ENCODE measurements around the gene IL1RAPL2. TPM values are rescaled to one million over a fixed set of nuclear protein-coding genes. Genes with fewer than 3 reads are reported as not detected.

The IL1RAPL2 gene
- total and polyA plus RNA-seq, 2 of the 4 experiments (the other 2 are of a cell fraction): 0.03 TPM; not detected in 1

DNA sequence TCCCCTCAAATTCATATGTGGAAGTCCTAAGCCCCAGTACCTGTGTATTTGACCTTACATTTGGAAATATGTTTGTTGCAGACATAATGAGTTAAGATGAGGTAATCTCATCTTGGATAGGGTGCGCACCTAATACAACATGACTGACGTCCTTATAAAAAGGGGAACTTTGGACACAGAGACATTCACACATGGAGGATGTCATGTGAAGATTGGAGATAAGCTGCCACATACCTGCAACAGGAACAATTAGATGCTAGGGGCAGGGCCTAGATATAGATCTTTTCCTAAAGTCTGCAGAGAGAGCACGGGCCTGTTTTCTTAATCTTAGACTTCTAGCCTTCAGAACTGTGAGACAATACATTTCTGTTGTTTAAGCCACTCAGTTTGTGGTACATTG, 162.5 kb downstream of the IL1RAPL2 start:
- TF ChIP-seq MXI1 (IDR thresholded peaks at IDR 0.05; ENCODE audit: borderline replicate concordance, low read depth, low read length): no peak
- no peak for TF ChIP-seq CHD1 (IDR thresholded peaks at IDR 0.05; ENCODE audit: low read depth, low read length)
- TF ChIP-seq MAZ (IDR thresholded peaks at IDR 0.05; ENCODE audit: borderline replicate concordance, low read depth, low read length): no peak
- TF ChIP-seq, protein P1, sequence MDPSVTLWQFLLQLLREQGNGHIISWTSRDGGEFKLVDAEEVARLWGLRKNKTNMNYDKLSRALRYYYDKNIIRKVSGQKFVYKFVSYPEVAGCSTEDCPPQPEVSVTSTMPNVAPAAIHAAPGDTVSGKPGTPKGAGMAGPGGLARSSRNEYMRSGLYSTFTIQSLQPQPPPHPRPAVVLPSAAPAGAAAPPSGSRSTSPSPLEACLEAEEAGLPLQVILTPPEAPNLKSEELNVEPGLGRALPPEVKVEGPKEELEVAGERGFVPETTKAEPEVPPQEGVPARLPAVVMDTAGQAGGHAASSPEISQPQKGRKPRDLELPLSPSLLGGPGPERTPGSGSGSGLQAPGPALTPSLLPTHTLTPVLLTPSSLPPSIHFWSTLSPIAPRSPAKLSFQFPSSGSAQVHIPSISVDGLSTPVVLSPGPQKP (IDR thresholded peaks at IDR 0.05; ENCODE audit: borderline replicate concordance, low read depth, low read length): no peak
- TF ChIP-seq, protein P2, sequence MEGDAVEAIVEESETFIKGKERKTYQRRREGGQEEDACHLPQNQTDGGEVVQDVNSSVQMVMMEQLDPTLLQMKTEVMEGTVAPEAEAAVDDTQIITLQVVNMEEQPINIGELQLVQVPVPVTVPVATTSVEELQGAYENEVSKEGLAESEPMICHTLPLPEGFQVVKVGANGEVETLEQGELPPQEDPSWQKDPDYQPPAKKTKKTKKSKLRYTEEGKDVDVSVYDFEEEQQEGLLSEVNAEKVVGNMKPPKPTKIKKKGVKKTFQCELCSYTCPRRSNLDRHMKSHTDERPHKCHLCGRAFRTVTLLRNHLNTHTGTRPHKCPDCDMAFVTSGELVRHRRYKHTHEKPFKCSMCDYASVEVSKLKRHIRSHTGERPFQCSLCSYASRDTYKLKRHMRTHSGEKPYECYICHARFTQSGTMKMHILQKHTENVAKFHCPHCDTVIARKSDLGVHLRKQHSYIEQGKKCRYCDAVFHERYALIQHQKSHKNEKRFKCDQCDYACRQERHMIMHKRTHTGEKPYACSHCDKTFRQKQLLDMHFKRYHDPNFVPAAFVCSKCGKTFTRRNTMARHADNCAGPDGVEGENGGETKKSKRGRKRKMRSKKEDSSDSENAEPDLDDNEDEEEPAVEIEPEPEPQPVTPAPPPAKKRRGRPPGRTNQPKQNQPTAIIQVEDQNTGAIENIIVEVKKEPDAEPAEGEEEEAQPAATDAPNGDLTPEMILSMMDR (conservative IDR thresholded peaks at IDR 0.05; ENCODE audit: low read depth, low read length): no peak
- no peak for TF ChIP-seq RCOR1 (IDR thresholded peaks at IDR 0.05; ENCODE audit: insufficient replicate concordance, low read length)
- TF ChIP-seq POLR2A (IDR thresholded peaks at IDR 0.05; ENCODE audit: low read depth, low read length): no peak
- TF ChIP-seq CEBPB (IDR thresholded peaks at IDR 0.05; ENCODE audit: low read depth, low read length): no peak
- TF ChIP-seq MAFK (IDR thresholded peaks at IDR 0.05; ENCODE audit: low read depth, low read length): no peak
- TF ChIP-seq RFX5 (IDR thresholded peaks at IDR 0.05; ENCODE audit: low read depth, low read length): no peak
- no peak for TF ChIP-seq RAD21 (IDR thresholded peaks at IDR 0.05; ENCODE audit: low read length)
- H4K8ac ChIP-seq (ENCODE audit: low read depth in 2 of 2, low read length in 2 of 2): no peak overlapping the region
- H2BK120ac ChIP-seq (ENCODE audit: low read depth, low read length): no peak overlapping the region
- H3K18ac ChIP-seq (ENCODE audit: low read depth, low read length): no peak overlapping the region
- H4K91ac ChIP-seq (ENCODE audit: insufficient read depth, low read depth, low read length): no peak overlapping the region
- no peaks in the 10 kb centered on the region for H3K27me3 ChIP-seq (ENCODE audit: control insufficient read depth, insufficient read depth, low read length)
- H3K36me3 ChIP-seq (ENCODE audit: control insufficient read depth, insufficient read depth, low read length): no peaks in the 10 kb centered on the region
- ChIA-PET POLR2A (ENCODE audit: unreplicated experiment) (no interaction called here), CTCF (no interaction called here)
- H2AFZ ChIP-seq (replicated peaks; ENCODE audit: low read length, poor library complexity): no peak overlapping the region
- ATAC-seq (ENCODE audit: low read depth) (no peak), DNase-seq (no peak)
- no peak overlapping the region for H3K9ac ChIP-seq (ENCODE audit: low read depth, low read length)
- in situ Hi-C loops (cut with MboI; ENCODE audit: low sequenced_read_pairs): no loop called here
- H4K20me1 ChIP-seq (ENCODE audit: insufficient read depth, low read length): no peaks in the 10 kb centered on the region
- H3K56ac ChIP-seq (ENCODE audit: extremely low read depth, insufficient read depth, low read length): no peak overlapping the region
- no peaks in the 10 kb centered on the region for H3K4me1 ChIP-seq (ENCODE audit: control insufficient read depth, insufficient read depth, low read length)
- no peak overlapping the region for H3K23ac ChIP-seq (ENCODE audit: low read depth, low read length)
- no CpG with 5 or more reads among the region's 3 CpGs for WGBS, 2 experiments (ENCODE audit: extremely low coverage in 2 of 2, insufficient read length in 1 of 2)
- BruUV-seq (replicated peaks): no TSS peak
- H3K4me3 ChIP-seq (ENCODE audit: insufficient read depth, low read depth, low read length): no peak overlapping the region
- H4K5ac ChIP-seq (ENCODE audit: low read depth, low read length): no peak overlapping the region
- no peaks in the 10 kb centered on the region for H3K9me1 ChIP-seq (ENCODE audit: insufficient read depth, low read length)
- no peak overlapping the region for H2BK20ac ChIP-seq (ENCODE audit: low read depth, low read length)
- H2BK15ac ChIP-seq (ENCODE audit: low read depth, low read length): no peak overlapping the region
- intact Hi-C loops (cut with micrococcal nuclease): no loop called here
- no peak overlapping the region for H3K14ac ChIP-seq (replicated peaks; ENCODE audit: low read depth, low read length)
- H2AK5ac ChIP-seq (ENCODE audit: low read depth, low read length): no peak overlapping the region
- H3K27ac ChIP-seq (ENCODE audit: insufficient read depth, low read length): no peak overlapping the region
- H3K79me1 ChIP-seq (ENCODE audit: low read depth in 1 of 2, low read length in 2 of 2): no peaks in the 10 kb centered on the region
- H2AK9ac ChIP-seq (replicated peaks; ENCODE audit: low read depth, low read length, poor library complexity): no peak overlapping the region
- no peaks in the 10 kb centered on the region for H3K9me3 ChIP-seq (ENCODE audit: control insufficient read depth, insufficient read depth, low read length)
- no peak overlapping the region for H3K4ac ChIP-seq (ENCODE audit: low read depth, low read length)
- no peak overlapping the region for H3K4me2 ChIP-seq (ENCODE audit: low read depth, low read length)
- no peak overlapping the region for H2BK5ac ChIP-seq (ENCODE audit: low read depth, low read length, poor library complexity, severe bottlenecking)
- dilution Hi-C loops (cut with HindIII; ENCODE audit: low sequenced_read_pairs, unreplicated experiment): no loop called here
